ENCODE data around the gene RWDD4. TPM values are rescaled to one million over a fixed set of nuclear protein-coding genes. Genes with fewer than 3 reads are reported as not detected.

The RWDD4 gene
- total and polyA plus RNA-seq, 2 experiments from 2014 or later, result 20.6 to 30.3 TPM

DNA sequence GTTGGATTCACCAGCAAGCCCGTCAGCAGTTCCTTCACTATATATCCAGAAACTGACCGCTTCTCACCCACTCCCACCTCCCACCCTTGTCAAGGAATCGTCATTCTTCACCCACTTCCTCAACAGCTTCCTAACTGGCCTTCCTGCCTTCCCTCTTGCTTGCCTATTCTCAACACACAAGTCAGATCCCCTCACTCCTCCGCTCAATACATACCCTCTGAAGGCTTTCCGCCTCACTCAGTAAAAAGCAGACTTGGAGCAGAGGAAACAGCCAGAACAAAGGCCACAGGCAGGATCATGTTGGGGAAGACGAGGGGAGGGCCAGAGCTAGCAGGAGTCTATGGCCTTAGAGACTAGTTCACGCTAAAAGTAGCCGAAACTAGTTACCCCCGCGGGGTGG, 23.7 kb downstream of the RWDD4 start:
- Histone ChIP-seq H3K4me3 (no peak overlapping the region), H3K9me3 (ENCODE audit: low read depth) (no peaks in the 10 kb centered on the region), H4K20me1 (ENCODE audit: insufficient read depth, poor library complexity, severe bottlenecking) (no peaks in the 10 kb centered on the region), H3K36me3 (replicated peaks; ENCODE audit: insufficient read depth, low read depth) (no peaks in the 10 kb centered on the region), H2AFZ (no peak overlapping the region), H3K79me2 (no peaks in the 10 kb centered on the region), H3K27ac (no peak overlapping the region), H3K9me2 (replicated peaks; ENCODE audit: insufficient read depth) (no peaks in the 10 kb centered on the region), H3K4me2 (no peak overlapping the region), H3K4me1 (ENCODE audit: insufficient read depth) (no peaks in the 10 kb centered on the region), H3K27me3 (no peaks in the 10 kb centered on the region)
- DNase-seq (ENCODE audit: low spot score), result no peak
- TF ChIP-seq, protein P1, sequence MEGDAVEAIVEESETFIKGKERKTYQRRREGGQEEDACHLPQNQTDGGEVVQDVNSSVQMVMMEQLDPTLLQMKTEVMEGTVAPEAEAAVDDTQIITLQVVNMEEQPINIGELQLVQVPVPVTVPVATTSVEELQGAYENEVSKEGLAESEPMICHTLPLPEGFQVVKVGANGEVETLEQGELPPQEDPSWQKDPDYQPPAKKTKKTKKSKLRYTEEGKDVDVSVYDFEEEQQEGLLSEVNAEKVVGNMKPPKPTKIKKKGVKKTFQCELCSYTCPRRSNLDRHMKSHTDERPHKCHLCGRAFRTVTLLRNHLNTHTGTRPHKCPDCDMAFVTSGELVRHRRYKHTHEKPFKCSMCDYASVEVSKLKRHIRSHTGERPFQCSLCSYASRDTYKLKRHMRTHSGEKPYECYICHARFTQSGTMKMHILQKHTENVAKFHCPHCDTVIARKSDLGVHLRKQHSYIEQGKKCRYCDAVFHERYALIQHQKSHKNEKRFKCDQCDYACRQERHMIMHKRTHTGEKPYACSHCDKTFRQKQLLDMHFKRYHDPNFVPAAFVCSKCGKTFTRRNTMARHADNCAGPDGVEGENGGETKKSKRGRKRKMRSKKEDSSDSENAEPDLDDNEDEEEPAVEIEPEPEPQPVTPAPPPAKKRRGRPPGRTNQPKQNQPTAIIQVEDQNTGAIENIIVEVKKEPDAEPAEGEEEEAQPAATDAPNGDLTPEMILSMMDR (IDR thresholded peaks at IDR 0.05; ENCODE audit: poor library complexity), result no peak
- no peak for TF ChIP-seq EZH2 (IDR thresholded peaks at IDR 0.05; ENCODE audit: borderline replicate concordance)
- no peak for TF ChIP-seq EZH2phosphoT487 (IDR thresholded peaks at IDR 0.05; ENCODE audit: low read depth, severe bottlenecking, unreplicated experiment)
- WGBS (ENCODE audit: low lambda C conversion rate, missing lambda C conversion rate), result 77% methylated on average over 10 of the region's 10 CpGs

DNA sequence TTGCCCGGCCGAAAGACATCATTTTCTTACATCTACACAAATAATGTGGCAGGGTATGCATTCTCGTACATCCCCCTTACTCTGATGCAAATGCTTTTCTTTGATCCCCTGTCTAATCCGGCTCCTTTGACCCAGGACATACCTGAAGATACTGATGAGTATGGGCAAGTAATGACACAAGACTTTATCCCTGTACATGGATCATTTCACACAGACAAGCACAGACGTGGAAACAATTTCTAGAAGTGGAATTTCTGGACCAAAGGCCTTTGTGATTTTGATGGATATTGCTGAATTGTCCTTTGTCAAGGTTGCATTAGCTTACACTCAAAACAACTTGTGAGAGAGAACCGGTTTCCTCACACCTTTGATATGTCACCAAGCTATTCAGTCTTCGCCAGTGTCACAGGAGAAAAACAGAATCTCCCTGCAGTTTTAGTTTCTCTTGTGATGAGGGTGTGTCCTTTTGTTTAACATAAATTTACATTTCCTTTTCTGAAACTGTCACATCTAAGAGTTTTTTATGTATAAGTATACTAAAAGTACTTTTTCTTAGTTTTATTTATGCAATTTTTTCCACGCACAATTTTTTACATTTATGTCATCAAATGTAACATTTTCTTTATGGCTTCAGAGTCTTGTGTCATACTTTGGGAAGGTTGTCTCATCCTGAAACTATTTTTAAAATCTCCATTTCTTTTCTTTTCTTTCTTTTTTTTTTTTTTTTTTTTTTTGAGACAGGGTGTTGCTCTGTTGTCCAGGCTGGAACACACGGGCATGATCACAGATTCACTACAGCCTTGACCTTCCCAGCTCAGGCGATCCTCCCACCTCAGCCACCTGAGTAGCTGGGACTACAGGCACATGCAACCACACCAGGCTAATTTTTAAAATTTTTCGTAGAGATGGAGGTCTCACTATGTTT, 25.2 kb downstream of the RWDD4 start:
- Histone ChIP-seq H3K27me3 (no peaks in the 10 kb centered on the region), H3K79me2 (no peaks in the 10 kb centered on the region), H3K36me3 (replicated peaks; ENCODE audit: insufficient read depth, low read depth) (no peaks in the 10 kb centered on the region), H3K4me1 (ENCODE audit: insufficient read depth) (no peaks in the 10 kb centered on the region), H3K4me3 (no peak overlapping the region), H2AFZ (no peak overlapping the region), H4K20me1 (ENCODE audit: insufficient read depth, poor library complexity, severe bottlenecking) (no peaks in the 10 kb centered on the region), H3K9me3 (ENCODE audit: low read depth) (no peaks in the 10 kb centered on the region), H3K9me2 (replicated peaks; ENCODE audit: insufficient read depth) (no peaks in the 10 kb centered on the region), H3K27ac (no peak overlapping the region), H3K4me2 (no peak overlapping the region)
- DNase-seq (ENCODE audit: low spot score), result no peak
- whole genome bisulfite sequencing (ENCODE audit: low lambda C conversion rate, missing lambda C conversion rate), result 83% methylated on average over 11 of the region's 11 CpGs
- TF ChIP-seq, protein P1 (IDR thresholded peaks at IDR 0.05; ENCODE audit: poor library complexity), result no peak
- TF ChIP-seq EZH2 (IDR thresholded peaks at IDR 0.05; ENCODE audit: borderline replicate concordance), result no peak

DNA sequence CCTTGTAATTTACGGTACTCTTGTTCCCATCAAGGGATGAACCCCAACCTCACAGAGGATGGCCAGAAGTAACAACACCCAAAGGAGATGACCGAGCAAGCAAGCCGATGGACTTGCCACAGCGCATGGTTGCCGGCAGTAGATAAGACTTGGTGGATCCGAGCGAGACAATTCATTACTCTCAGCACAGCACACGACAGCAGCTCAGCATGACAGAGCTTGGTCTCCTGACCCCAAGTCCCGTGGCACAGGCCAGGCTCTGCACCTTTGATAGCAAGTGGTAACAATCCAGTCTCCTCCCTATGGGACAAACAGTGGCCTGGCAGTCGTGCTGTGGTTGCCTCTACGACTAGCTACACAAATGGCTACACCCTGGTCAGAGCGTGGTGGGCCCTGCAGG, 26.3 kb downstream of the RWDD4 start:
- no peaks in the 10 kb centered on the region for H3K9me3 ChIP-seq (ENCODE audit: low read depth)
- no peak overlapping the region for H2AFZ ChIP-seq
- TF ChIP-seq, protein P1 (IDR thresholded peaks at IDR 0.05; ENCODE audit: poor library complexity), result no peak
- no peak for TF ChIP-seq EZH2 (IDR thresholded peaks at IDR 0.05; ENCODE audit: borderline replicate concordance)
- TF ChIP-seq EZH2phosphoT487 (IDR thresholded peaks at IDR 0.05; ENCODE audit: low read depth, severe bottlenecking, unreplicated experiment), result no peak
- H3K4me3 ChIP-seq, result no peak overlapping the region
- no peaks in the 10 kb centered on the region for H3K79me2 ChIP-seq
- H3K4me1 ChIP-seq (ENCODE audit: insufficient read depth), result no peaks in the 10 kb centered on the region
- H3K36me3 ChIP-seq (replicated peaks; ENCODE audit: insufficient read depth, low read depth), result no peaks in the 10 kb centered on the region
- no peak for DNase-seq (ENCODE audit: low spot score)
- no peaks in the 10 kb centered on the region for H4K20me1 ChIP-seq (ENCODE audit: insufficient read depth, poor library complexity, severe bottlenecking)
- H3K27me3 ChIP-seq, result no peaks in the 10 kb centered on the region
- H3K9me2 ChIP-seq (replicated peaks; ENCODE audit: insufficient read depth), result no peaks in the 10 kb centered on the region
- WGBS (ENCODE audit: low lambda C conversion rate, missing lambda C conversion rate), result 85% methylated on average over 12 of the region's 12 CpGs
- H3K27ac ChIP-seq, result no peak overlapping the region
- H3K4me2 ChIP-seq, result no peak overlapping the region
